Subcutaneous abdominal adipose tissue (tissue), 5 donors: Measurements from ENCODE around the gene RPS6KA4.

ENCODE experiments used
- H3K27ac ChIP-seq: one replicate; pipeline ENCODE4 v1.7.0; 2013; ENCODE audit warnings: low read depth, mild to moderate bottlenecking, inconsistent platforms, low read length, moderate library complexity
- H3K27me3 ChIP-seq, 5 donors: one replicate each; pipeline ENCODE4 v1.7.0; 2013; ENCODE audit warnings: low read length in 5 of 5, inconsistent platforms in 1 of 5; ENCODE audit not compliant: control insufficient read depth in 5 of 5, insufficient read depth in 4 of 5
- H3K36me3 ChIP-seq, 5 donors: one replicate each; pipeline ENCODE4 v1.7.0; 2013; ENCODE audit warnings: low read length in 5 of 5; ENCODE audit not compliant: control insufficient read depth in 5 of 5, insufficient read depth in 5 of 5
- H3K4me1 ChIP-seq, 5 donors: one replicate each; pipeline ENCODE4 v1.7.0; 2013; ENCODE audit warnings: low read length in 5 of 5, mild to moderate bottlenecking in 3 of 5, moderate library complexity in 1 of 5; ENCODE audit not compliant: control insufficient read depth in 5 of 5, insufficient read depth in 5 of 5
- H3K4me3 ChIP-seq, 5 donors: one replicate each; pipeline ENCODE4 v1.7.0; 2013; ENCODE audit warnings: low read length in 5 of 5, low read depth in 1 of 5
- H3K9ac ChIP-seq, 5 donors: one replicate each; pipeline ENCODE4 v1.7.0; 2013; ENCODE audit warnings: low read length in 5 of 5, mild to moderate bottlenecking in 4 of 5, moderate library complexity in 3 of 5
- H3K9me3 ChIP-seq, 5 donors: one replicate each; pipeline ENCODE4 v1.7.0; 2013; ENCODE audit warnings: low read length in 5 of 5; ENCODE audit not compliant: control insufficient read depth in 5 of 5
- donor health status: healthy.
- donor health status: healthy.
- donor health status: healthy.
- donor health status: healthy.
- donor health status: healthy.

The RPS6KA4 gene

GRCh38 chr11:64327375-64327774 is 31.6 kb upstream of the RPS6KA4 start:
- H3K4me3 ChIP-seq: no peak overlapping the region
- H3K27ac ChIP-seq: no peak overlapping the region
- peaks cover 0 to 2% (median 0%) of the 10 kb centered on the region in 5 donors for H3K27me3 ChIP-seq
- no peaks in the 10 kb centered on the region for H3K9me3 ChIP-seq
- peaks cover 0 to 15% (median 6%) of the 10 kb centered on the region in 5 donors for H3K36me3 ChIP-seq
- H3K9ac ChIP-seq: no peak overlapping the region
- H3K4me1 ChIP-seq: peaks cover 9 to 28% (median 21%) of the 10 kb centered on the region in 5 donors

- Histone ChIP-seq H3K4me3 (no peak overlapping the region), H3K9me3 (no peaks in the 10 kb centered on the region), H3K4me1 (peaks cover 9 to 28% (median 21%) of the 10 kb centered on the region in 5 donors), H3K9ac (no peak overlapping the region), H3K27me3 (peaks cover 0 to 2% (median 0%) of the 10 kb centered on the region in 5 donors), H3K36me3 (peaks cover 0 to 9% (median 0%) of the 10 kb centered on the region in 5 donors), H3K27ac (no peak overlapping the region)
These were observed 31.0 kb upstream of the RPS6KA4 start for GRCh38 chr11:64327993-64328392.

GRCh38 chr11:64330888-64331287 is 28.1 kb upstream of the RPS6KA4 start:
- H3K4me1 ChIP-seq: peaks cover 9 to 28% (median 21%) of the 10 kb centered on the region in 5 donors
- no peak overlapping the region for H3K4me3 ChIP-seq
- H3K27me3 ChIP-seq: peaks cover 0 to 2% (median 0%) of the 10 kb centered on the region in 5 donors
- no peak overlapping the region for H3K9ac ChIP-seq
- no peaks in the 10 kb centered on the region for H3K9me3 ChIP-seq
- no peaks in the 10 kb centered on the region for H3K36me3 ChIP-seq
- no peak overlapping the region for H3K27ac ChIP-seq

DNA sequence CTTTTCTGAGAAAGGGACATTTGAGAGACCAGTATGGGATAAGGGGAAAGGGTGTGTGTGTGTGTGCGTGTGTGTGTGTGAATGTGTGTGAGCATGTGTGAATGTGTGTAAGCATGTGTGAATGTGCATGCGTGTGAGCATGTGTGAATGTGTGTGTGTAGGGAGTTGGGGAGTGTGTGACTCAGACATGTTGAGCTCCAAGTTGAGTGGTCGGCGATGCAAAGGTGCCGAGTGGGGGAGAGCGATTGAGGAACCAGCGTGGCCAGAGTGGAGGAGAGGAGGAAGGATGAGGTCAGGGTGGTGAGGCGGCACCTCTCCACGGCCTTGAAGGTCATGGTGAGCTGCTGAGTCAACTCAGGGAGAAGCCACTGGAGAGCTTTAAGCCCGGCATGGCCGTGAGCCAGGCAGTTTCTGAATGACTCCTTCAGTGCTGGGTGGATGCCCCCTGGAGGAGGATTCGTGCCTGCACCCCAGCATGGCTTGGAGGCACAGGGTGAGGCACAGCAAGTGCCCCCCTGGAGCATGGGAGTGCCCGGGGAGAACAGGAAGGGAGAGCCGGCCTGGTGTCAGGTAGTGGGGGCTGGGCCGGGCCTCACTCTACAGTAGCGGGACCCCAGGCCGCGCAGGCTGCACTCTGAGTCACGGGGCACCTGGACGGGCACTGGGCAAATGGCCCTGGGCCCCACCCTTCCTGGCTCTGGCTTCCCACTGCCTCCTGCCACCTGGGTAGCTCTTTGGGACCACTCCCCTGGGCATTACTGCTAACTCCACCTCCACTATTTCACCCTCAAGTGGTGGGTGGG is 27.2 kb upstream of the RPS6KA4 start:
- Histone ChIP-seq H3K9me3 (no peaks in the 10 kb centered on the region), H3K27me3 (peaks cover 0 to 2% (median 0%) of the 10 kb centered on the region in 5 donors), H3K9ac (no peak overlapping the region), H3K4me1 (peaks cover 9 to 28% (median 21%) of the 10 kb centered on the region in 5 donors), H3K36me3 (no peaks in the 10 kb centered on the region), H3K27ac (no peak overlapping the region), H3K4me3 (no peak overlapping the region)

- Histone ChIP-seq H3K4me3 (no peak overlapping the region), H3K4me1 (peaks cover 9 to 28% (median 21%) of the 10 kb centered on the region in 5 donors), H3K9me3 (no peaks in the 10 kb centered on the region), H3K9ac (no peak overlapping the region), H3K27ac (no peak overlapping the region), H3K36me3 (no peaks in the 10 kb centered on the region), H3K27me3 (peaks cover 0 to 2% (median 0%) of the 10 kb centered on the region in 5 donors)
These were observed 25.4 kb upstream of the RPS6KA4 start for GRCh38 chr11:64333556-64333955.

GRCh38 chr11:64334764-64335735 is 23.9 kb upstream of the RPS6KA4 start:
- no peaks in the 10 kb centered on the region for H3K36me3 ChIP-seq
- H3K9me3 ChIP-seq: no peaks in the 10 kb centered on the region
- H3K27ac ChIP-seq: no peak overlapping the region
- no peak overlapping the region for H3K4me3 ChIP-seq
- H3K9ac ChIP-seq: no peak overlapping the region
- peaks cover 2 to 21% (median 9%) of the 10 kb centered on the region in 5 donors for H3K4me1 ChIP-seq
- H3K27me3 ChIP-seq: peaks cover 0 to 2% (median 0%) of the 10 kb centered on the region in 5 donors

GRCh38 chr11:64337538-64338249 is 21.3 kb upstream of the RPS6KA4 start:
- H3K27me3 ChIP-seq: no peaks in the 10 kb centered on the region
- H3K4me3 ChIP-seq: no peak overlapping the region
- H3K27ac ChIP-seq: no peak overlapping the region
- H3K9ac ChIP-seq: no peak overlapping the region
- H3K36me3 ChIP-seq: no peaks in the 10 kb centered on the region
- H3K4me1 ChIP-seq: peaks cover 0 to 25% (median 18%) of the 10 kb centered on the region in 5 donors
- H3K9me3 ChIP-seq: no peaks in the 10 kb centered on the region

DNA sequence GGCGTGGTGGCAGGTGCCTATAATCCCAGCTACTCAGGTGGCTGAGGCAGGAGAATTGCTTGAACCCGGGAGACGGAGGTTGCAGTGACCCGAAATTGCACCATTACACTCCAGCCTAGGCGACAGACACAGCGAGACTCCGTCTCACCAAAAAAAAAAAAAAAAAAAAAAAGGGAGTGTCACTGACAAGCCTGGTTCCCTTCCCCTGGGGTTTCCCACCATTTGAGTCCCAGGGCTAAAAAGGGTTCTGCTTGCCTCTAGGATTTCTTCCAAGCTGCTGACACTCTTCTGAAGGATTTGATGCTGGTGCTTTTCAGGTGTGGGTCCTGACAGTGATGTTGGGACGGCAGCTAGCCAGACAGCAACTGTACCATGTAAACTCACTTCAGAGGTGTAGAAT is 20.2 kb upstream of the RPS6KA4 start:
- Histone ChIP-seq H3K9me3 (no peaks in the 10 kb centered on the region), H3K27me3 (no peaks in the 10 kb centered on the region), H3K4me3 (no peak overlapping the region), H3K4me1 (peaks cover 0 to 31% (median 22%) of the 10 kb centered on the region in 5 donors), H3K27ac (no peak overlapping the region), H3K9ac (no peak overlapping the region), H3K36me3 (no peaks in the 10 kb centered on the region)

GRCh38 chr11:64339286-64339685 is 19.7 kb upstream of the RPS6KA4 start:
- Histone ChIP-seq H3K27me3 (no peaks in the 10 kb centered on the region), H3K4me1 (peaks cover 0 to 31% (median 22%) of the 10 kb centered on the region in 5 donors), H3K9me3 (no peaks in the 10 kb centered on the region), H3K9ac (no peak overlapping the region), H3K4me3 (peak overlapping the region in 1 of 5 donors; percentile 47), H3K27ac (no peak overlapping the region), H3K36me3 (no peaks in the 10 kb centered on the region)
